ENCODE results near the gene MEGF8.

MEGF8 gene

DNA sequence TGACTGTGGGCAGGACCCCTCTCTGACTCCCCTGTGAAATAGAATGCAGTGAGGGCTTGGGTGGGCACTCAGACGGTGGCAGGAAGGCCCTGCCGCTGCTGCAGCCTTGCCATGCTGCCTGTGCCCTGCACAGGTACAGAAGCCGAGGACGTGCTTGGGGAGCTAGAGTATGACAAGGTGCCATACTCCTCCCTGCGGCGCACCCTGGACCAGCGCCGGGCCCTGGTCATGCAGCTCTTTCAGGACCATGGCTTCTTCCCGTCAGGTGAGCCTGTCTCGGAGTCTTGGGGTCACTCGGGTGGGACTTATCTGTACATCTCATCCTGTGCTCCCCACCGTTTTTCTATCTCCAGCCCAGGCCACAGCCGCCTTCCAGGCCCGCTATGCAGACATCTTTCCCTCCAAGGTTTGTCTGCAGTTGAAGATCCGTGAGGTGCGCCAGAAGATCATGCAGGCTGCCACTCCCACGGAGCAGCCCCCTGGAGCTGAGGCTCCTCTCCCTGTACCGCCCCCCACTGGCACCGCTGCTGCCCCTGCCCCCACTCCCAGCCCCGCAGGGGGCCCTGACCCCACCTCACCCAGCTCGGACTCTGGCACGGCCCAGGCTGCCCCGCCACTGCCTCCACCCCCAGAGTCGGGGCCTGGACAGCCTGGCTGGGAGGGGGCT lies 30.8 kb upstream of the MEGF8 start:
- H3K27me3 ChIP-seq (ENCODE audit: insufficient read depth, poor library complexity, severe bottlenecking) = no peaks in the 10 kb centered on the region
- DNase-seq (ENCODE audit: low read depth in 1 of 2, low spot score in 1 of 2) = no peak
- H3K4me3 ChIP-seq (replicated peaks; ENCODE audit: insufficient read depth, low read length) = no peak overlapping the region
- no peak overlapping the region for H3K27ac ChIP-seq (replicated peaks)
- TF ChIP-seq POLR2AphosphoS5 (IDR thresholded peaks at IDR 0.05; ENCODE audit: low read depth) (no peak), SPI1 (IDR thresholded peaks at IDR 0.05; ENCODE audit: borderline replicate concordance, low read depth) (no peak), GABPA (IDR thresholded peaks at IDR 0.05; ENCODE audit: low read depth) (no peak)
- TF ChIP-seq, protein P1, sequence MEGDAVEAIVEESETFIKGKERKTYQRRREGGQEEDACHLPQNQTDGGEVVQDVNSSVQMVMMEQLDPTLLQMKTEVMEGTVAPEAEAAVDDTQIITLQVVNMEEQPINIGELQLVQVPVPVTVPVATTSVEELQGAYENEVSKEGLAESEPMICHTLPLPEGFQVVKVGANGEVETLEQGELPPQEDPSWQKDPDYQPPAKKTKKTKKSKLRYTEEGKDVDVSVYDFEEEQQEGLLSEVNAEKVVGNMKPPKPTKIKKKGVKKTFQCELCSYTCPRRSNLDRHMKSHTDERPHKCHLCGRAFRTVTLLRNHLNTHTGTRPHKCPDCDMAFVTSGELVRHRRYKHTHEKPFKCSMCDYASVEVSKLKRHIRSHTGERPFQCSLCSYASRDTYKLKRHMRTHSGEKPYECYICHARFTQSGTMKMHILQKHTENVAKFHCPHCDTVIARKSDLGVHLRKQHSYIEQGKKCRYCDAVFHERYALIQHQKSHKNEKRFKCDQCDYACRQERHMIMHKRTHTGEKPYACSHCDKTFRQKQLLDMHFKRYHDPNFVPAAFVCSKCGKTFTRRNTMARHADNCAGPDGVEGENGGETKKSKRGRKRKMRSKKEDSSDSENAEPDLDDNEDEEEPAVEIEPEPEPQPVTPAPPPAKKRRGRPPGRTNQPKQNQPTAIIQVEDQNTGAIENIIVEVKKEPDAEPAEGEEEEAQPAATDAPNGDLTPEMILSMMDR (IDR thresholded peaks at IDR 0.05; ENCODE audit: insufficient read depth, low read length) = no peak

DNA sequence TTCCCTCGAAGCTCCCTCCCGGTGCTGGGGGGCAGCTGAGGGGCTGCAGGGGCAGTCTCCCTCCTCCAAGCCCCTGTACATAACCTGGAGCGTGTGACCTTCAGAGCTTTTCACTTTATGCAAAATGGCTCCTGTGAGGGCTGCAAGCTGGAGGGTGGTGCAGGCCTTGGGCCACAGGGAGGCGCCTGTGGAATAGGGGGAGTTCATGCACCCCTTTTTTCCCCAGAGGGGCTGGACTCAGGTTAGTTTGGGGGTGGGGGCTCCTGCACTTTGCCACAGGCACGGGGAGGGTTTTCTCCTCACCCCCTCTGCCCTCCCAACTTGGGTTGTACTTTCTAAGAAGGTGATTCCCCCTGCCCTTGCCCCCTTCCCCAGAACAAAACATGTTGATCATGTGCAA lies 30.1 kb upstream of the MEGF8 start:
- H3K27ac ChIP-seq (replicated peaks) = no peak overlapping the region
- no peak overlapping the region for H3K4me3 ChIP-seq (replicated peaks; ENCODE audit: insufficient read depth, low read length)
- TF ChIP-seq, protein P1 (IDR thresholded peaks at IDR 0.05; ENCODE audit: insufficient read depth, low read length) = no peak
- TF ChIP-seq, protein P2, sequence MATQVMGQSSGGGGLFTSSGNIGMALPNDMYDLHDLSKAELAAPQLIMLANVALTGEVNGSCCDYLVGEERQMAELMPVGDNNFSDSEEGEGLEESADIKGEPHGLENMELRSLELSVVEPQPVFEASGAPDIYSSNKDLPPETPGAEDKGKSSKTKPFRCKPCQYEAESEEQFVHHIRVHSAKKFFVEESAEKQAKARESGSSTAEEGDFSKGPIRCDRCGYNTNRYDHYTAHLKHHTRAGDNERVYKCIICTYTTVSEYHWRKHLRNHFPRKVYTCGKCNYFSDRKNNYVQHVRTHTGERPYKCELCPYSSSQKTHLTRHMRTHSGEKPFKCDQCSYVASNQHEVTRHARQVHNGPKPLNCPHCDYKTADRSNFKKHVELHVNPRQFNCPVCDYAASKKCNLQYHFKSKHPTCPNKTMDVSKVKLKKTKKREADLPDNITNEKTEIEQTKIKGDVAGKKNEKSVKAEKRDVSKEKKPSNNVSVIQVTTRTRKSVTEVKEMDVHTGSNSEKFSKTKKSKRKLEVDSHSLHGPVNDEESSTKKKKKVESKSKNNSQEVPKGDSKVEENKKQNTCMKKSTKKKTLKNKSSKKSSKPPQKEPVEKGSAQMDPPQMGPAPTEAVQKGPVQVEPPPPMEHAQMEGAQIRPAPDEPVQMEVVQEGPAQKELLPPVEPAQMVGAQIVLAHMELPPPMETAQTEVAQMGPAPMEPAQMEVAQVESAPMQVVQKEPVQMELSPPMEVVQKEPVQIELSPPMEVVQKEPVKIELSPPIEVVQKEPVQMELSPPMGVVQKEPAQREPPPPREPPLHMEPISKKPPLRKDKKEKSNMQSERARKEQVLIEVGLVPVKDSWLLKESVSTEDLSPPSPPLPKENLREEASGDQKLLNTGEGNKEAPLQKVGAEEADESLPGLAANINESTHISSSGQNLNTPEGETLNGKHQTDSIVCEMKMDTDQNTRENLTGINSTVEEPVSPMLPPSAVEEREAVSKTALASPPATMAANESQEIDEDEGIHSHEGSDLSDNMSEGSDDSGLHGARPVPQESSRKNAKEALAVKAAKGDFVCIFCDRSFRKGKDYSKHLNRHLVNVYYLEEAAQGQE (IDR thresholded peaks at IDR 0.05; ENCODE audit: insufficient replicate concordance, low read depth) = no peak
- no peak for TF ChIP-seq SPI1 (IDR thresholded peaks at IDR 0.05; ENCODE audit: borderline replicate concordance, low read depth)
- no peak for TF ChIP-seq GABPA (IDR thresholded peaks at IDR 0.05; ENCODE audit: low read depth)
- no peak for TF ChIP-seq POLR2AphosphoS5 (IDR thresholded peaks at IDR 0.05; ENCODE audit: low read depth)
- no peaks in the 10 kb centered on the region for H3K27me3 ChIP-seq (ENCODE audit: insufficient read depth, poor library complexity, severe bottlenecking)
- no peak for DNase-seq (ENCODE audit: low read depth in 1 of 2, low spot score in 1 of 2)

DNA sequence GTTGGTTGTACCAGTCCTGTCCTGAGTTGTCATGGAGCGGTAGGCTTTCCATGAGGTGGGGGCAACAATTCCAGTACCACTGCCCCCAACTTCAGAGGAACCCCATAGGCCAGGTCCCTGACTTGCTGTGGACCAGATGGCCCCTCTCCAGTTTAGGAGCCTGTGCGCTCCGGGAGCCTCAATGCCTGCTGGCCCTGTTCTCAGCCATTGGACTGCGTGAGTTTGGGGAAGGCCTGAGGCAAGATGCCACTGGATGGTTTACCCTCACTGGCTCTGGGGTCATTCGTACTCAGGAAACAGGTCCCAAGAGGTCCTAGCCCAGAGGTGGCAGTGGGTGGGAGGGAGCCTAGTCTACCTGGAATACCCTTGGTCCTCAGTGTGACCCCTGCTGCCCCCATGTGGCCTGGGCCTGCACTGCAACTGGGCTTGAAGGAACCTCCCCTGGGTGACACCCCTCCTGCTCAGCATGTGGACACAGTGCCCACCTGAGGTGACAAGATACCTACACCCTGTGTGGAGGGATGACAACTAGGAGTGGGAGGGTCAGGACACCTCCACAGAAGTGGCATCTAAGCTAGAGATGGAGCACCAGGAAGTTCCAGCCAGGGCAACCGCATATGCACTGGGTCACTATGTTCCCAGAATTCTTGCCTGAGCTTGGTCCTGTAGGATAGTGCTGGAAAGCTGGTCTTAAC lies 29.5 kb upstream of the MEGF8 start:
- peak; percentile 47; the same call in 1 of the 2 replicates for TF ChIP-seq POLR2AphosphoS5 (IDR thresholded peaks at IDR 0.05; ENCODE audit: low read depth)
- no peak for TF ChIP-seq GABPA (IDR thresholded peaks at IDR 0.05; ENCODE audit: low read depth)
- TF ChIP-seq SPI1 (IDR thresholded peaks at IDR 0.05; ENCODE audit: borderline replicate concordance, low read depth) = no peak
- TF ChIP-seq, protein P1 (IDR thresholded peaks at IDR 0.05; ENCODE audit: insufficient read depth, low read length) = peak; percentile 98
- TF ChIP-seq, protein P2 (IDR thresholded peaks at IDR 0.05; ENCODE audit: insufficient replicate concordance, low read depth) = no peak
- no peak overlapping the region for H3K27ac ChIP-seq (replicated peaks)
- H3K4me3 ChIP-seq (replicated peaks; ENCODE audit: insufficient read depth, low read length) = no peak overlapping the region
- DNase-seq (ENCODE audit: low read depth in 1 of 2, low spot score in 1 of 2) = peak in 1 of 2 experiments; percentile 73
- H3K27me3 ChIP-seq (ENCODE audit: insufficient read depth, poor library complexity, severe bottlenecking) = no peaks in the 10 kb centered on the region

Data from HL-60 (cell line).